A549 (cell line): ENCODE data around the gene MOK. TPM values are rescaled to one million over a fixed set of nuclear protein-coding genes. Genes with fewer than 3 reads are reported as not detected.
"Not testable (repeated sequence)": the region's sequence is repeated elsewhere in the genome, so short reads cannot be mapped to it uniquely, and the experiment has no call there.

Source experiments
- ATAC-seq, 2 experiments: fragments of 200-7000 bp in 1 of 2; fragments of >200 bp in 1 of 2; cut with Nextera tagmentation in 1 of 2; cut with Tn5 transposase in 1 of 2; 3 replicates each; pipeline versions ENCODE4 v1.8.0 to v1.9.1; 2018 to 2020; ENCODE audit warnings: mild to moderate bottlenecking in 1 of 2, moderate library complexity in 1 of 2
- CTCF ChIA-PET: fragments of 300-600 bp; sonication (Branson Sonifier 250); formaldehyde crosslinking; extraction: SDS; loops from one replicate; lab custom pipeline; 2021; ENCODE audit warnings: antibody characterized with exemption, inconsistent platforms; lab: Yijun Ruan, JAX
- POLR2A ChIA-PET: fragments of 350-600 bp; formaldehyde crosslinking; extraction: SDS; loops from one replicate; lab custom pipeline; 2021; ENCODE audit warnings: antibody characterized with exemption, inconsistent platforms; lab: Yijun Ruan, JAX
- DNase-seq, 2 experiments: peaks; one replicate each; pipeline versions ENCODE4 v3.0.0 to v3.0.0-alpha.2; 2011 to 2016; ENCODE audit warnings: low read depth in 1 of 2, low spot score in 1 of 2
- FAIRE-seq: peaks from 2 replicates; lab custom pipeline; 2011; peaks lifted over from hg19 to GRCh38; lab: Jason Lieb, UNC
- H3K27ac ChIP-seq, 2 experiments: fragments of >200 bp; sonication (Bioruptor Twin); formaldehyde crosslinking; 3 replicates each; pipeline ENCODE4 v1.5.1; 2016 to 2017
- H3K4me1 ChIP-seq: fragments of >200 bp; sonication (Bioruptor Twin); formaldehyde crosslinking; 3 replicates; pipeline ENCODE4 v1.6.1; 2016
- H3K4me2 ChIP-seq: fragments of >200 bp; sonication (Bioruptor Twin); formaldehyde crosslinking; 3 replicates; pipeline ENCODE4 v1.6.1; 2016
- H3K4me3 ChIP-seq: fragments of >200 bp; sonication (Bioruptor Twin); formaldehyde crosslinking; 3 replicates; pipeline ENCODE4 v1.5.1; 2016
- H3K9me3 ChIP-seq: fragments of >200 bp; sonication (Bioruptor Twin); formaldehyde crosslinking; 3 replicates; pipeline ENCODE4 v1.6.1; 2016
- CHD4 ChIP-seq: fragments of 200-600 bp; sonication (generic); IDR thresholded peaks from 2 replicates; pipeline ENCODE4 v1.6.1; 2016; ENCODE audit warnings: antibody characterized with exemption, mild to moderate bottlenecking, borderline replicate concordance
- EHMT2 ChIP-seq: fragments of 200-600 bp; sonication (generic); IDR thresholded peaks from 2 replicates; pipeline ENCODE4 v1.6.1; 2016; ENCODE audit warnings: antibody characterized with exemption, low read depth, mild to moderate bottlenecking, moderate library complexity
- ESRRA ChIP-seq: fragments of 150-350 bp; IDR thresholded peaks from 2 replicates; pipeline ENCODE4 v1.6.1; 2014; ENCODE audit warnings: mild to moderate bottlenecking, low read length, borderline replicate concordance
- FOSL2 ChIP-seq, 2 experiments: fragments of 450-650 bp in 1 of 2; fragments of >200 bp in 1 of 2; sonication (Bioruptor Twin) in 1 of 2; formaldehyde crosslinking; IDR thresholded peaks; 2 replicates each; pipeline versions ENCODE4 v1.5.0 to v1.6.1; 2016 to 2020; ENCODE audit warnings: mild to moderate bottlenecking in 1 of 2, moderate library complexity in 1 of 2
- HEYL ChIP-seq: fragments of 250-450 bp; sonication (Bioruptor Pico); IDR thresholded peaks from 2 replicates; pipeline ENCODE4 v1.8.0; 2021; ENCODE audit warnings: mild to moderate bottlenecking, moderate library complexity
- JUN ChIP-seq, 2 experiments: fragments of >200 bp; sonication (Bioruptor Twin); formaldehyde crosslinking; IDR thresholded peaks; 2 replicates in 1 of 2; 3 replicates in 1 of 2; pipeline ENCODE4 v1.6.1; 2016 to 2017
- KDM1A ChIP-seq: fragments of 200-600 bp; sonication (generic); IDR thresholded peaks from 2 replicates; pipeline ENCODE4 v1.6.1; 2016; ENCODE audit warnings: low read depth, mild to moderate bottlenecking
- KDM5A ChIP-seq: fragments of 200-600 bp; sonication (generic); IDR thresholded peaks from 2 replicates; pipeline ENCODE4 v1.6.1; 2016; ENCODE audit warnings: antibody characterized with exemption, mild to moderate bottlenecking
- NFE2L2 ChIP-seq: fragments of 150-350 bp; conservative IDR thresholded peaks from 2 replicates; pipeline ENCODE4 v1.6.1; 2014; ENCODE audit warnings: low read length
- POLR2AphosphoS2 ChIP-seq: conservative IDR thresholded peaks from 2 replicates; pipeline ENCODE4 v1.6.1; 2012; ENCODE audit warnings: low read length, improper control_type of control experiment, inconsistent platforms
- RARB ChIP-seq: fragments of 250-450 bp; sonication (Bioruptor Pico); IDR thresholded peaks from 2 replicates; pipeline ENCODE4 v1.8.0; 2021; ENCODE audit warnings: mild to moderate bottlenecking, moderate library complexity
- RFX5 ChIP-seq: fragments of 450-650 bp; IDR thresholded peaks from 2 replicates; pipeline ENCODE4 v1.7.1; 2014; ENCODE audit warnings: antibody characterized with exemption, mild to moderate bottlenecking, moderate library complexity
- ZFP36 ChIP-seq: fragments of 450-650 bp; IDR thresholded peaks from 2 replicates; pipeline ENCODE4 v1.6.1; 2014; ENCODE audit warnings: borderline replicate concordance; ENCODE audit not compliant: partially characterized antibody
- ZNF302 ChIP-seq: fragments of 250-450 bp; sonication (Bioruptor Pico); IDR thresholded peaks from 2 replicates; pipeline ENCODE4 v1.9.0; 2021; ENCODE audit warnings: inconsistent platforms, mild to moderate bottlenecking, moderate library complexity
- WGBS: methylation state at CpG from one replicate; pipeline ENCODE4 v1.1.6; 2017; ENCODE audit errors: missing lambda C conversion rate; 5-methylcytosine and 5-hydroxymethylcytosine counted together
- polyA plus RNA-seq, 4 experiments: library from polyadenylated mRNA; depleted of rRNA in 3 of 4; stranded (reverse); fragments of >200 nt; fragmentation: RNase III in 1 of 4; extraction: RNeasy Plus Mini Kit Qiagen cat#74134 plus additional on column Dnase treatment in 1 of 4; gene quantifications; 2 replicates in 3 of 4; 3 replicates in 1 of 4; pipeline ENCODE4 v1.2.3, GENCODE V29; 2011 to 2017
- TF ChIP-seq, protein P1 (sequence below): fragments of 250-450 bp; sonication (Bioruptor Pico); IDR thresholded peaks from 2 replicates; pipeline ENCODE4 v1.5.0; 2020; ENCODE audit warnings: low read depth, mild to moderate bottlenecking, moderate library complexity
- TF ChIP-seq, protein P2 (sequence below): fragments of 450-650 bp; IDR thresholded peaks from 2 replicates; pipeline ENCODE4 v1.6.1; 2014; ENCODE audit warnings: antibody characterized with exemption
- TF ChIP-seq, protein P3 (sequence below): fragments of 250-450 bp; sonication (Bioruptor Pico); IDR thresholded peaks from 2 replicates; pipeline ENCODE4 v1.5.0; 2021; ENCODE audit warnings: mild to moderate bottlenecking, moderate library complexity, borderline replicate concordance
- TF ChIP-seq, protein P4 (sequence below): fragments of >200 bp; sonication (Bioruptor Twin); formaldehyde crosslinking; IDR thresholded peaks from 3 replicates; pipeline ENCODE4 v1.5.1; 2016

MOK gene
- polyA plus RNA-seq, 2 of the 4 experiments (the other 2 are of a cell fraction), result 12.6 to 18.5 TPM

DNA sequence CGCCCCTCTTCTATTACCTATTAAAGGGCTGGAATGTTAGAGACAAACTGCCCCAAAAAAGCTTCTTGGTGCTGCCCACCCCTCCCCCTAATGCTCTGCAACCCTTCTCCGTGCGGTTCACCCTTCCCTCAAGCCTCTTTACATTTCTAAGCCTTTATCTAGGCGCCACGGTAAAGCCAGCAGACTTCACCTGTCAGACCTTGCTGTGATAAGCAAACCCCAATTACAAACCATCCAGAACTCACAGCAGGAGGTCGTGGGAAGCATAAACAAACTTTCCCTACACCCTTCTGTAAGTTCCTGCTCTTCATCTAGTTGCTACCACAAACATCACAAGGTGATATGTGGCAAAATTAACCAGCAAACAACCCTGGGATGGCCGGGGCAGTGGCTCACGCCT is 56.8 kb downstream of the MOK start:
- H3K27ac ChIP-seq, result no peak overlapping the region
- POLR2A ChIA-PET, result no interaction called here
- ATAC-seq (no peak), FAIRE-seq (no peak), DNase-seq (no peak)
- H3K4me2 ChIP-seq, result no peak overlapping the region
- no peak overlapping the region for H3K4me3 ChIP-seq
- CTCF ChIA-PET, result interaction anchor here (2.2 to 4.3 kb wide), 2 partner anchors 12 to 67 kb away, joined by 6 to 31 read pairs; no protein-coding TSS in a partner anchor
- H3K9me3 ChIP-seq, result no peaks in the 10 kb centered on the region
- WGBS, result 83% methylated on average over 8 of the region's 8 CpGs
- TF ChIP-seq POLR2AphosphoS2 (no peak), RARB (no peak), RFX5 (no peak), ZNF302 (CRISPR knock-in tag) (no peak), KDM1A (no peak), NFE2L2 (no peak), HEYL (CRISPR knock-in tag) (no peak), KDM5A (no peak), JUN (IDR thresholded peaks at IDR 0.05) (no peak), ZFP36 (no peak), ESRRA (no peak), FOSL2 (IDR thresholded peaks at IDR 0.05) (no peak), FOSL2 (CRISPR knock-in tag; IDR thresholded peaks at IDR 0.05) (no peak)
- TF ChIP-seq, protein P1, sequence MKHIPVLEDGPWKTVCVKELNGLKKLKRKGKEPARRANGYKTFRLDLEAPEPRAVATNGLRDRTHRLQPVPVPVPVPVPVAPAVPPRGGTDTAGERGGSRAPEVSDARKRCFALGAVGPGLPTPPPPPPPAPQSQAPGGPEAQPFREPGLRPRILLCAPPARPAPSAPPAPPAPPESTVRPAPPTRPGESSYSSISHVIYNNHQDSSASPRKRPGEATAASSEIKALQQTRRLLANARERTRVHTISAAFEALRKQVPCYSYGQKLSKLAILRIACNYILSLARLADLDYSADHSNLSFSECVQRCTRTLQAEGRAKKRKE, result no peak
- TF ChIP-seq, protein P2, sequence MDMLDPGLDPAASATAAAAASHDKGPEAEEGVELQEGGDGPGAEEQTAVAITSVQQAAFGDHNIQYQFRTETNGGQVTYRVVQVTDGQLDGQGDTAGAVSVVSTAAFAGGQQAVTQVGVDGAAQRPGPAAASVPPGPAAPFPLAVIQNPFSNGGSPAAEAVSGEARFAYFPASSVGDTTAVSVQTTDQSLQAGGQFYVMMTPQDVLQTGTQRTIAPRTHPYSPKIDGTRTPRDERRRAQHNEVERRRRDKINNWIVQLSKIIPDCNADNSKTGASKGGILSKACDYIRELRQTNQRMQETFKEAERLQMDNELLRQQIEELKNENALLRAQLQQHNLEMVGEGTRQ, result no peak
- TF ChIP-seq, all 56 proteins: peak for 0
- H3K4me1 ChIP-seq, result no peaks in the 10 kb centered on the region

DNA sequence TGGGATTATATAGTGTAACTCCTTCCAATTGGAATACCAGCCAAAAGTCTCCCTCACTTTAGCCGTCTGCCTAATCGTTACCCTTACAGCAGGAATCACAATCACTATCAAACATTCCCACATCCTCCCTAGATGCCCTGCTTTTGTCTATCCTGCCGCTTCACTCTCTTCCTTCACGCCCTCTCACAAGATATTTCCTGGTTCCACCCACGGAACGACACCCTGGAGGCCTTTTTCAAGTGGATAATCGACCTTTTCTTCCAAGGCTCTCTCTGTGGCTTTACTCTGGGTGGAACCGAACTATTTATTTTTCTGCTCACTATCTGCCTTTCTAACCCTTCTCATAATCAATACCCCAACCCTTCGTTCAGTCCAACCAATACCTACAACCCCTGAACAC is 58.9 kb downstream of the MOK start:
- no peak for TF ChIP-seq EHMT2
- no peak for TF ChIP-seq CHD4
- TF ChIP-seq, protein P3, sequence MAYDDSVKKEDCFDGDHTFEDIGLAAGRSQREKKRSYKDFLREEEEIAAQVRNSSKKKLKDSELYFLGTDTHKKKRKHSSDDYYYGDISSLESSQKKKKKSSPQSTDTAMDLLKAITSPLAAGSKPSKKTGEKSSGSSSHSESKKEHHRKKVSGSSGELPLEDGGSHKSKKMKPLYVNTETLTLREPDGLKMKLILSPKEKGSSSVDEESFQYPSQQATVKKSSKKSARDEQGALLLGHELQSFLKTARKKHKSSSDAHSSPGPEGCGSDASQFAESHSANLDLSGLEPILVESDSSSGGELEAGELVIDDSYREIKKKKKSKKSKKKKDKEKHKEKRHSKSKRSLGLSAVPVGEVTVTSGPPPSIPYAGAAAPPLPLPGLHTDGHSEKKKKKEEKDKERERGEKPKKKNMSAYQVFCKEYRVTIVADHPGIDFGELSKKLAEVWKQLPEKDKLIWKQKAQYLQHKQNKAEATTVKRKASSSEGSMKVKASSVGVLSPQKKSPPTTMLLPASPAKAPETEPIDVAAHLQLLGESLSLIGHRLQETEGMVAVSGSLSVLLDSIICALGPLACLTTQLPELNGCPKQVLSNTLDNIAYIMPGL (CRISPR knock-in tag), result no peak
- TF ChIP-seq, protein P4, sequence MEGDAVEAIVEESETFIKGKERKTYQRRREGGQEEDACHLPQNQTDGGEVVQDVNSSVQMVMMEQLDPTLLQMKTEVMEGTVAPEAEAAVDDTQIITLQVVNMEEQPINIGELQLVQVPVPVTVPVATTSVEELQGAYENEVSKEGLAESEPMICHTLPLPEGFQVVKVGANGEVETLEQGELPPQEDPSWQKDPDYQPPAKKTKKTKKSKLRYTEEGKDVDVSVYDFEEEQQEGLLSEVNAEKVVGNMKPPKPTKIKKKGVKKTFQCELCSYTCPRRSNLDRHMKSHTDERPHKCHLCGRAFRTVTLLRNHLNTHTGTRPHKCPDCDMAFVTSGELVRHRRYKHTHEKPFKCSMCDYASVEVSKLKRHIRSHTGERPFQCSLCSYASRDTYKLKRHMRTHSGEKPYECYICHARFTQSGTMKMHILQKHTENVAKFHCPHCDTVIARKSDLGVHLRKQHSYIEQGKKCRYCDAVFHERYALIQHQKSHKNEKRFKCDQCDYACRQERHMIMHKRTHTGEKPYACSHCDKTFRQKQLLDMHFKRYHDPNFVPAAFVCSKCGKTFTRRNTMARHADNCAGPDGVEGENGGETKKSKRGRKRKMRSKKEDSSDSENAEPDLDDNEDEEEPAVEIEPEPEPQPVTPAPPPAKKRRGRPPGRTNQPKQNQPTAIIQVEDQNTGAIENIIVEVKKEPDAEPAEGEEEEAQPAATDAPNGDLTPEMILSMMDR, result no peak
- WGBS, result 85% methylated on average over 9 of the region's 9 CpGs
- no peak for FAIRE-seq
- Histone ChIP-seq H3K4me3 (no peak overlapping the region), H3K4me1 (no peaks in the 10 kb centered on the region), H3K9me3 (no peaks in the 10 kb centered on the region), H3K4me2 (no peak overlapping the region), H3K27ac (no peak overlapping the region)
- CTCF ChIA-PET, result interaction anchor here (1.0 to 4.3 kb wide), 3 partner anchors 12 to 69 kb away, joined by 3 to 31 read pairs (median 3); no protein-coding TSS in a partner anchor
- ATAC-seq, result no peak
- DNase-seq, result no peak
- POLR2A ChIA-PET, result no interaction called here

DNA sequence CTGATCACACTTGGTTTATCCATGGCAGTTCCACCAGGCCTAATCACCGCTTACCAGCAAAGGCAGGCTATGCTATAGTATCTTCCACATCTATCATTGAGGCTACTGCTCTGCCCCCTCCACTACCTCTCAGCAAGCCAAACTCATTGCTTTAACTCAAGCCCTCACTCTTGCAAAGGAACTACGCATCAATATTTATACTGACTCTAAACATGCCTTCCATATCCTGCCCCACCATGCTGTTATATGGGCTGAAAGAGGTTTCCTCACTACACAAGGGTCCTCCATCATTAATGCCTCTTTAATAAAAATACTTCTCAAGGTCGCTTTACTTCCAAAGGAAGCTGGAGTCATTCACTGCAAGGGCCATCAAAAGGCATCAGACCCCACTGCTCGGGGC is 61.2 kb downstream of the MOK start:
- CTCF ChIA-PET, result interaction anchor here (1.8 kb wide), 1 partner anchor 70 kb away, joined by 9 read pairs; no protein-coding TSS in a partner anchor
- H3K4me2 ChIP-seq, DNase-seq, ATAC-seq, H3K27ac ChIP-seq, FAIRE-seq, H3K9me3 ChIP-seq, H3K4me3 ChIP-seq, POLR2A ChIA-PET, H3K4me1 ChIP-seq: not testable (repeated sequence)
- 93% methylated on average over 4 of the region's 4 CpGs for WGBS
